Measurements from ENCODE around the gene PRAF2. TPM values are rescaled to one million over a fixed set of nuclear protein-coding genes. Genes with fewer than 3 reads are reported as not detected.

PRAF2 gene
- total and polyA plus RNA-seq, 2 of the 13 experiments (the other 11 are each of a cell fraction or from before 2014, with no cell fraction given), result 0.33 to 2.6 TPM

- peak; percentile 46; the same call in 1 of the 2 replicates for TF ChIP-seq BCL3 (CRISPR knock-in tag; IDR thresholded peaks at IDR 0.05)
- no peak for TF ChIP-seq SMC3 (IDR thresholded peaks at IDR 0.05; ENCODE audit: low read length)
- no peak for TF ChIP-seq ZBTB3 (CRISPR knock-in tag; IDR thresholded peaks at IDR 0.05; ENCODE audit: borderline replicate concordance, low read depth)
- TF ChIP-seq NR2F6 (IDR thresholded peaks at IDR 0.05), result 0 out of 2 replicates have a peak, but pooled peaks have one; percentile 24
- peak; percentile 57 for TF ChIP-seq NR2F6 (CRISPR knock-in tag; IDR thresholded peaks at IDR 0.05)
- TF ChIP-seq DNMT3B (CRISPR knock-in tag; conservative IDR thresholded peaks at IDR 0.05), result no peak
- no peak for TF ChIP-seq ZNF674 (CRISPR knock-in tag; IDR thresholded peaks at IDR 0.05; ENCODE audit: low read depth)
- no peak for TF ChIP-seq ZFP36L1 (CRISPR knock-in tag; IDR thresholded peaks at IDR 0.05)
- TF ChIP-seq ZSCAN5A (CRISPR knock-in tag; IDR thresholded peaks at IDR 0.05; ENCODE audit: borderline replicate concordance), result no peak
- no peak for TF ChIP-seq ZNF576 (CRISPR knock-in tag; IDR thresholded peaks at IDR 0.05)
- no peak for TF ChIP-seq NRL (CRISPR knock-in tag; IDR thresholded peaks at IDR 0.05; ENCODE audit: borderline replicate concordance)
- TF ChIP-seq ERF (CRISPR knock-in tag; IDR thresholded peaks at IDR 0.05), result peak; percentile 86
- no peak for TF ChIP-seq FOXP4 (CRISPR knock-in tag; IDR thresholded peaks at IDR 0.05)
- no peak for TF ChIP-seq STAT6 (CRISPR knock-in tag; IDR thresholded peaks at IDR 0.05; ENCODE audit: borderline replicate concordance)
- TF ChIP-seq FOXO4 (CRISPR knock-in tag; conservative IDR thresholded peaks at IDR 0.05), result no peak
- TF ChIP-seq NFE2 (CRISPR knock-in tag; IDR thresholded peaks at IDR 0.05), result no peak
- TF ChIP-seq TBL1XR1 (IDR thresholded peaks at IDR 0.05; ENCODE audit: borderline replicate concordance, low read length, partially characterized antibody), result no peak
- no peak for TF ChIP-seq SIN3B (IDR thresholded peaks at IDR 0.05; ENCODE audit: low read length)
- TF ChIP-seq ZNF773 (CRISPR knock-in tag; IDR thresholded peaks at IDR 0.05; ENCODE audit: borderline replicate concordance), result no peak
- no peak for TF ChIP-seq ZNF382 (CRISPR knock-in tag; IDR thresholded peaks at IDR 0.05; ENCODE audit: borderline replicate concordance)
Measured at GRCh38 chrX:49079489-49080428, 6.0 kb upstream of the PRAF2 start, which contains the start of gene WDR45 (continued).
